Stimulated activated CD8-positive, alpha-beta memory T cell treated with anti-CD3 and anti-CD28 coated beads, Interleukin-4, amount 100 ng/mL, for 24 hours (primary cell): ENCODE results near the gene TMEM255B.

Experiments
- DNase-seq: peaks from one replicate; pipeline ENCODE4 v3.0.0-alpha.2; 2020; ENCODE audit warnings: low read depth

The TMEM255B gene

DNA sequence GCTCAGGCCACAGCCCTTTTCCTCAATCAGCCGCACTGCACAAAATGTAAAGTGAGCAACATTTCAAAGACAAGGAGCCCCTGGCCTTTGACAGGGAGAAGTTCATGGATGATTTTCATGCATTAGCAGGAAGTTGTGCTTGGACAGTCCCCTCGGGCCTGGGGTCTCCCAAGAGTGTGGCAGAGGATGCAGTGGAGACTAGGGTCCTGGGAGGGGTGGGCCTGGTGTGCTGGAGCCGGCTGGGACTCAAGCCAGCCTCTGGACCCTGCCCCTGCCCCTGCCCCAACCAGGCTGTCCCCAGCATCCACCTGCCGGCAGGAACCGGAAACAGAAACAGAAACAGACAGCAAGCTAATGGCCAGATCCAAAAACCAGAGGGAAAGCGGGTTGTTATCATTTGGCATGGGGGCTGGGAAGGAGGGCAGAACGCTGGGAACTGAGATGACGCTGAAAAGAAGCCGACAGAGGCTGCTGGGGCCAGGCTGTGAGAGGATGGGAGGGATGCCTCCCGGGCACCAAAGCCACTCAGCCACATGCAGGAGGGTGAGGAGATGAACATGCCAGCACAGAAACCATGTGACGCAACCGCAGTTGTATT, 102.5 kb downstream of the TMEM255B start:
- no peak for DNase-seq

DNA sequence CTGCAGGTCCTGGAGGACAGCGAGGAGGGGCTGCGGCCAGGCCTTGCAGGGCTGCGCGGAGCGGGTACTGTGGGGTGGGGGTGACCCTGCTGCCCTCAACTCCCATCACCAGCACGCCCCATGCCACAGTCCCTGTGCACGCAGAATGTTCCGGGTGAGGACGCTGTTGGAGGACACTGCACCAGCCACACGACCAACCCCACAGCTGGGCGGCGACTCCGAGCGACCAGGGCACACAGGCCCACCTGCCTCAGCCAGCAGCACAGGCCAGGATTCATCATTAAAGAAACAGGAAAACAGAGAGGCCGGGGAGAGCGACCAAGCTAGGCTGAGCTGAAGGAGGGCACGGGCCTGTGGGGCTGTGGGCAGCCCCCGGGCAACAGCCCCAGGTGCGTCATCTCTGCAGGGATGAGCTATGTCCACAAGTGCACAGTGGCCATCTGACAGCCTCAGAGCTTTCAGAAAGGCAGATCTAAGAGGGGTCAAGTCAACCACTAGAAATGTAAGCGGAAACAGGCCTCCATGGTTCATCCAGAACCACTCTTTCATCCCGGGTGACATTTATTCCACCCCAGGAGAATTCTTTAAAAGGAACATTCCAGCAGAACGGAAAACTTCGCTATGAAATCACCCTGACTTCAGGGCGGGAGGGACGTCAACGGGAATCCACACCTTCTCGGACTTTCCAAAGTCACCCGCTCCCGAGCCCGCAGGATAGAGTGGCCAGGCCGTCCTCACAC, 103.3 kb downstream of the TMEM255B start:
- no peak for DNase-seq

DNA sequence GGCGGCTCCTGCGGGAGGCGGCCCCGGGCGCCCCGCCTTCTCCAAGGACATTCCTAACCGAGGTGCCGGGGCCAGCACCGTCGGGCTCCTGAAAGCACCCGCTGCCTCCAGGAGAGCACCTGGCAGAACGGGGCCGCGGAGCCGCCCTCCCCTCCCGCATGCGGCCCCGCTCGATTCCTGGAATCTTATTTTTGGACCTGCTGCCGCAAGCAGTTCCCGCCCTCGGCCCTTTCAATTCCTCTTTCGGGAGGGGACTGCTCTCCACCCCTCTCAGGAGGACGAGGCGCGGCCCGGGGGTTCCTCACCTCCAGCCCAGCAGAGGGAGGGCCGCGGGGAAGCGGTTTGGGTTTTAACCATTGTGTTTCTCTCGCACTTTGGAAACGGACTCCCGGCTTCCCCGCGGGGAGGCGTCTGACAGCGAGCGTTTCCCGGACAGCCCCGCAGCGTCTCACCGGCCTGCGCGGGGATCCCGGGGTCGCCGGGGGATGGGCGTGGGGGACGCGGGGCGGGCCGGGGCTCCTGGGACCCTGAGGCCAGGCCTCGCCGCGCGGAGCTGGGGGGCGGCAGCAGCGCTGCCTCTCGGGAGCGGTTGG, 104.0 kb downstream of the TMEM255B start:
- no peak for DNase-seq

DNA sequence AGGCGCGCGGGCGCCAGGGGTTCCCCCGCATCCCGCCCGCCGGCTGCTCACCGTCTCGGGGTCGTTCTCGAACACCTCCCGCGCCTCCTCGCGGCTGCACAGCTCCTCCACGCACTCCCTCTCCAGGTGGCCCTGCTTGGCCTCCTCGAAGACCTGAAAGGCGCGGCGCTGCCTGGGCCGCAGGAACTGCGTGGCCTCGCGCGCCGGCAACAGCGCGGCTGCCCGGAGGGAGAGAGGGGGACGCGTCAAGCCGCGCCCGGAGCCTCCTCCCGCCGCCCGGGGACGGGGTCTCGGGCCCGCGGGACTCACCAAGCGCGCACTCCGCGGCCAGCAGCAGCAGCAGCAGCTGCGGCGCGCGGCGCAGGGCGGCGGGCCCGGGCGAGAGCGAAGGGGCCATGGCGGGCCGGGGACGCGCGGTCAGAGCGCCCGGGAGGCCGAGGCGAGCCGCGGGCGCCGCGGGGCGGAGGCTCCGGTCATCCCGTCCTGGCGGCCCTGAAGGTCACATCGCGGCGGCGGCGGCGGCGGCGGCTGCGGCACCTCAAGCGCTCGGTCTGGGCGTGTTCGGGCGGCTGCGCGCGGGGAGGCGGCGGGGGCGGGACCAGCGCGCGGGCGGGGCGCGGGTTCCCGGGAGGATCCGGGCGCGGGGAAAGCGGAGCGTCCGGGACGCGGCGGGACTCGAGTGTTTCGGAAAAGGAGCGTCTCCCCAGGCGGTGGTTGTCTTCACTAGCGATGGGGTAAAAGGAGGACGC, 104.7 kb downstream of the TMEM255B start, which contains the start of gene GAS6:
Gene GAS6 (minus strand): TSS at position 553 of the 749 bp plus-strand sequence. CDS start 156 bp downstream, at position 397.
- no peak for DNase-seq

DNA sequence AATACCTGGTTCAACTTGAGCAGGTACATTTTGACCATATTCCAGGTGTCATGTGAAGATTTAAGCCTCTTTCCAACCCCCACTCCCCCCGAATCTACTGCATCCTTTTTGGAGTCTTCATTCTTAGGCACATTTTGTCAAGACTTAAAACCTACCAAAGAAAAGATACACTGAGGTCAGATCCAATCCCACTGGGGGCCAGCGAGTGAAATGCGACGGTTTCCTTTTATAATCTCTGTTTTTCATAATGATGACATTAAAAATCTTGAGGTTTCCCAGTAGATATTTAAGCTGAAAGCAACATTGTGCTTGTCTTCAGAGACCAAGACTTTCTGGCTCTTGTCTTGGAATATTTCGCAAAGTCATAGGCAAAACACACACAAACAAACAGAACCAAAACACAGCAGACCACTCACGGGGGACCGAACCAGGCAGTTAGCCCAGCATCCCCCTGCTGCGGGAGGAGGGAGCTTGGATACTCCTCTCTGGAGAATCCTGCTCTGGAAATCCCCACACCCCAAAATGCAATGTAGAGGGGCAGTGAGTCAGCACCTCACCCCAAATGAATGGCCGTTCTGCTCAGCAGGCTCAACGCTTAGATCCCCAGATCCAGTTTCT, 105.4 kb downstream of the TMEM255B start:
- DNase-seq = no peak

DNA sequence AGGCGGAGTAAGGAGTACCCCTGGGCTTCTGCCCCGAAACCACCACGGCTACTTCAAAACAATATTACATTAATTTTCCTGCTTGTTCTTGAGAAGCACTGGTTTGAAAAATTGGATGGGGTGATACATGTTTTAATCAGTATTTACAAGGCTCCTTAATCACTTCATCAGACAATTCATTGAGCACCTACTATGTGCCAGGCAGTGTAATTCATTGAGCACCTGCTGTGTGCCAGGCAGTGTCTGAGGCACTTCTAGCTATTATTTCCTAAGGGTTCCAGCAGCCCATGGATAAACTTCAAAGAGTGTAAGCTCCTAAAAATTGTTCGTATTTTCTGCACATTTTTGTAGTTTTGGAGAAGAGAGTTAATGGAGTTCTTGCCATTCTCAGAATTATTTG, 106.4 kb downstream of the TMEM255B start:
- no peak for DNase-seq
